ENCODE measurements around the gene RNF150. TPM values are rescaled to one million over a fixed set of nuclear protein-coding genes. Genes with fewer than 3 reads are reported as not detected.

The RNF150 gene
- total and polyA plus RNA-seq, 8 donors, result 0.31 to 88.1 (median 8.3) TPM

GRCh38 chr4:141046255-141046654, 87.0 kb downstream of the RNF150 start:
- intact Hi-C loops (cut with DNase I; ENCODE audit: low total_unique reads), result no loop called here
- H3K36me3 ChIP-seq, result no peaks in the 10 kb centered on the region
- TF ChIP-seq POLR2AphosphoS5 (IDR thresholded peaks at IDR 0.05) (peak; percentile 13 to 79 (median 60)), POLR2A (IDR thresholded peaks at IDR 0.05) (no peak)
- peaks cover 0 to 10% (median 2%) of the 10 kb centered on the region in 4 donors for H3K4me1 ChIP-seq
- WGBS, 5 donors, result 39 to 58% (median 46%) methylated on average over 3 of the region's 3 CpGs
- H3K27ac ChIP-seq, result peak overlapping the region in 2 of 5 donors; percentile 23 to 54
- H3K9me3 ChIP-seq, result peaks cover 0 to 9% (median 7%) of the 10 kb centered on the region in 4 donors
- no peak overlapping the region for H3K4me3 ChIP-seq
- H3K27me3 ChIP-seq, result no peaks in the 10 kb centered on the region
- peak in 1 of 2 donors; percentile 15 for DNase-seq

DNA sequence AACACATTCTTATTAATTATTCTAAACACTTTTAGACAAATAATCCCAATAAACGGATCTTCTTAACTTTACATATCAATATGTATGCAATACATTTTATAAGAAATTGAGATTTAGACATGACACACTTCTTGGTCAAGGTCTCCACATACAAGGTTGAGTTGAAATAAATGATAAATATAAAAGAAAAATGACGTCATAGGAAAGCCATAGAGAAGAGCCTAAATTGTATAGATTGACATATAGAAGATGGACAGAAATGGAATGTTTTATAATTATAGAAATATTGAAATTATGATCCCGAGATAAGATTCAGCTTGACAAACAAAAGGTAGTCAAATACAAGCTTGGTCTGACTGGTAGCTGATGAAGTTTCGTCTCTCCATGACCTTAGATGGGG, 87.4 kb downstream of the RNF150 start:
- no peak for DNase-seq
- H3K4me3 ChIP-seq, result no peak overlapping the region
- H3K4me1 ChIP-seq, result peaks cover 0 to 14% (median 5%) of the 10 kb centered on the region in 4 donors
- 76 to 83% (median 79%) methylated on average over 4 of the region's 4 CpGs for WGBS, 5 donors
- intact Hi-C loops (cut with DNase I; ENCODE audit: low total_unique reads), result no loop called here
- peaks cover 0 to 5% (median 4%) of the 10 kb centered on the region in 4 donors for H3K9me3 ChIP-seq
- H3K27ac ChIP-seq, result peak overlapping the region in 1 of 5 donors; percentile 54
- TF ChIP-seq POLR2AphosphoS5 (IDR thresholded peaks at IDR 0.05) (no peak), POLR2A (IDR thresholded peaks at IDR 0.05) (no peak), EP300 (IDR thresholded peaks at IDR 0.05) (no peak)
- TF ChIP-seq, protein P1, sequence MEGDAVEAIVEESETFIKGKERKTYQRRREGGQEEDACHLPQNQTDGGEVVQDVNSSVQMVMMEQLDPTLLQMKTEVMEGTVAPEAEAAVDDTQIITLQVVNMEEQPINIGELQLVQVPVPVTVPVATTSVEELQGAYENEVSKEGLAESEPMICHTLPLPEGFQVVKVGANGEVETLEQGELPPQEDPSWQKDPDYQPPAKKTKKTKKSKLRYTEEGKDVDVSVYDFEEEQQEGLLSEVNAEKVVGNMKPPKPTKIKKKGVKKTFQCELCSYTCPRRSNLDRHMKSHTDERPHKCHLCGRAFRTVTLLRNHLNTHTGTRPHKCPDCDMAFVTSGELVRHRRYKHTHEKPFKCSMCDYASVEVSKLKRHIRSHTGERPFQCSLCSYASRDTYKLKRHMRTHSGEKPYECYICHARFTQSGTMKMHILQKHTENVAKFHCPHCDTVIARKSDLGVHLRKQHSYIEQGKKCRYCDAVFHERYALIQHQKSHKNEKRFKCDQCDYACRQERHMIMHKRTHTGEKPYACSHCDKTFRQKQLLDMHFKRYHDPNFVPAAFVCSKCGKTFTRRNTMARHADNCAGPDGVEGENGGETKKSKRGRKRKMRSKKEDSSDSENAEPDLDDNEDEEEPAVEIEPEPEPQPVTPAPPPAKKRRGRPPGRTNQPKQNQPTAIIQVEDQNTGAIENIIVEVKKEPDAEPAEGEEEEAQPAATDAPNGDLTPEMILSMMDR (IDR thresholded peaks at IDR 0.05), result no peak
- no peaks in the 10 kb centered on the region for H3K36me3 ChIP-seq
- no peaks in the 10 kb centered on the region for H3K27me3 ChIP-seq

- Histone ChIP-seq H3K9me3 (no peaks in the 10 kb centered on the region), H3K36me3 (no peaks in the 10 kb centered on the region), H3K4me1 (peaks cover 0 to 26% (median 12%) of the 10 kb centered on the region in 4 donors), H3K4me3 (no peak overlapping the region), H3K27me3 (no peaks in the 10 kb centered on the region), H3K27ac (no peak overlapping the region)
- TF ChIP-seq, protein P1 (IDR thresholded peaks at IDR 0.05), result no peak
- no peak for TF ChIP-seq POLR2AphosphoS5 (IDR thresholded peaks at IDR 0.05)
- no peak for TF ChIP-seq POLR2A (IDR thresholded peaks at IDR 0.05)
- no peak for TF ChIP-seq EP300 (IDR thresholded peaks at IDR 0.05)
- whole genome bisulfite sequencing, 5 donors, result 8 to 38% (median 15%) methylated on average over 1 of the region's 1 CpG
- DNase-seq, result no peak
- intact Hi-C loops (cut with DNase I; ENCODE audit: low total_unique reads), result no loop called here
These were observed 92.2 kb downstream of the RNF150 start for GRCh38 chr4:141041021-141041476.

GRCh38 chr4:141039156-141039555, 94.1 kb downstream of the RNF150 start:
- Histone ChIP-seq H3K36me3 (no peaks in the 10 kb centered on the region), H3K4me1 (peaks cover 0 to 26% (median 12%) of the 10 kb centered on the region in 4 donors), H3K27me3 (no peaks in the 10 kb centered on the region), H3K9me3 (no peaks in the 10 kb centered on the region), H3K4me3 (no peak overlapping the region), H3K27ac (no peak overlapping the region)
- intact Hi-C loops (cut with DNase I; ENCODE audit: low total_unique reads), result no loop called here
- 86 to 99% (median 98%) methylated on average over 2 of the region's 2 CpGs for WGBS, 5 donors
- DNase-seq, result no peak
- no peak for TF ChIP-seq POLR2AphosphoS5 (IDR thresholded peaks at IDR 0.05)
- TF ChIP-seq, protein P1 (IDR thresholded peaks at IDR 0.05), result no peak
- TF ChIP-seq EP300 (IDR thresholded peaks at IDR 0.05), result no peak
- no peak for TF ChIP-seq POLR2A (IDR thresholded peaks at IDR 0.05)

DNA sequence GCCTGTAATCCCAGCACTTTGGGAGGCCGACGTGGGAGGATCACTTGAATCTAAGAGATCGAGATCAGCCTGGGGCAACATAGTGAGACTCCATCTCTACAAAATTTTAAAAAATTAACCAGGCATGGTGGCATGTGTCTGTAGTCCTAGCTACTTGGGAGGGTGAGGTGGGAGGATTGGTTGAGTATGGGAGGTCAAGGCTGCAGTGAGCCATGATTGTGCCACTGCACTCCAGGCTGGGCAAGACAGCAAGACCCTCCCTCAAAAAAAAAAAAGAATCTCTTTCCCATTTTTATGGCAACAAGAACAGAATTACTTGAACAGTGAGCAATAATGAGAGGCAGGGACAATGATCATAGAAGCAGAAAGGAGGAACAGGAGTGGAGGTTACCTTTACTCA, 94.8 kb downstream of the RNF150 start:
- H3K4me3 ChIP-seq, result no peak overlapping the region
- DNase-seq, result no peak
- H3K9me3 ChIP-seq, result peaks cover 0 to 5% (median 0%) of the 10 kb centered on the region in 4 donors
- H3K27ac ChIP-seq, result no peak overlapping the region
- no peak for TF ChIP-seq POLR2AphosphoS5 (IDR thresholded peaks at IDR 0.05)
- TF ChIP-seq, protein P1 (IDR thresholded peaks at IDR 0.05), result no peak
- no peak for TF ChIP-seq EP300 (IDR thresholded peaks at IDR 0.05)
- no peak for TF ChIP-seq POLR2A (IDR thresholded peaks at IDR 0.05)
- WGBS, 5 donors, result 88 to 96% (median 92%) methylated on average over 3 of the region's 3 CpGs
- peaks cover 0 to 26% (median 12%) of the 10 kb centered on the region in 4 donors for H3K4me1 ChIP-seq
- no peaks in the 10 kb centered on the region for H3K27me3 ChIP-seq
- intact Hi-C loops (cut with DNase I; ENCODE audit: low total_unique reads), result no loop called here
- no peaks in the 10 kb centered on the region for H3K36me3 ChIP-seq

All from stomach (tissue), 9 donors.